Occipital lobe (tissue), 2 donors: ENCODE data around the gene GPX5. TPM values are rescaled to one million over a fixed set of nuclear protein-coding genes. Genes with fewer than 3 reads are reported as not detected.
"Not testable (repeated sequence)": the region's sequence is repeated elsewhere in the genome, so short reads cannot be mapped to it uniquely, and the experiment has no call there.

Experiments
- DNase-seq: peaks from one replicate; lab custom pipeline; 2025; lab: John Stamatoyannopoulos, UW
- total RNA-seq: library from RNA; depleted of rRNA; stranded (reverse); fragments of >200 nt; gene quantifications from one replicate; pipeline ENCODE4 v1.2.3, GENCODE V29; 2014

Gene GPX5
- total RNA-seq, 1 donor from 2014 or later, result not detected

GRCh38 chr6:28512387-28512786 lies 13.3 kb upstream of the GPX5 start:
- DNase-seq, result not testable (repeated sequence)

DNA sequence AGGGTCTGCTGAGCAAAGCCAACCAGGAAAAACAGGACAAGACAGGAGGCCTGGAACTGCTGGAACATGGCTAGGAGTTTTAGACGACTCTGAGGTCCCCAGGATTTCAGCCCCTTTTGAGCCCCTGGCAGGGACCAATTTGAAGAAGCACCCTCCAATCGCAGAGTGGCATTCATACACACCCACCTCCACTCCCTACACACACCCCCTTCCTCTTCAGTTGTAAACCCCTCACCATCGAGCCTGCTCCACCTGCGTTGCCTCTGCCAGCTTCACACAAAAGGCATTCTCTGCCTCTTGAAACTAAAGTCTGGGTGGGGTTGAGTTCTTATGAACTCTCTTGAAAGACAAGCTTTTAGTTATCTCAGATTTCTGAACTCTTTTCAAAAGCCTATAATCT lies 10.0 kb upstream of the GPX5 start, which contains the start of gene GPX6:
TSS of gene GPX6 (minus strand) at position 118 of the 400 bp plus-strand sequence. CDS start at position 68, 50 bp downstream.
- DNase-seq, result no peak

GRCh38 chr6:28517964-28518363 lies 7.7 kb upstream of the GPX5 start:
- no peak for DNase-seq

DNA sequence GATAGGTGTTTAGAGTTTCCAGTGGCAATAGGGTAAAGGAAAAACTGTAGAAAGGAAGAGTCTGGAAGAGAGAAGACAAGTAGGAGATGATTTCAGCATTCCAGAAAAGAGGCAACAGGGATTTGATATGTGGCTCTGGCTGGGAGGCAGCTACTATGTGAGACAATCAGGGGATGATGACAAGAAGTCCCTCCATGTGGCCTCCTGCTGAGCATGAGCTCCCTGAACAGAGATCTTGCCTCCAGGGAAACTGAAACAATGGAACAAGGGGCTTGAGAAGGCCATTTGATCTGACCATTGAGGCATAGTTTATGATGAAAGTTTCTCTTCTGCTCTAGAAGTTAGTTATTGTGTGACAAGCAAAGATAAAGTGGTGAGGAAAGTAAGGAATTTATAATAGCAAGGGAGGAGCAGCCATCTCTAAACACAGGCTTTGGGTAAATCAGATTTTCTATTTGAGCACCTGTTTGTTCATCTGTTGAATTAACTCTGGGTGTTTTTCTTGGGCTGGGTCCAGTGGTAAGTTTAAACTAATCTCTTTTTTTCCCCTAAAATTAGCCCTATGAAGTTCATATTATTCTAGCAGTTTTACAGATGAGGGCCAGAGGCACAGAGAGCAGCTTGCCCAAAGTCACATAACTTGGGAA lies 3.0 kb upstream of the GPX5 start:
- no peak for DNase-seq

DNA sequence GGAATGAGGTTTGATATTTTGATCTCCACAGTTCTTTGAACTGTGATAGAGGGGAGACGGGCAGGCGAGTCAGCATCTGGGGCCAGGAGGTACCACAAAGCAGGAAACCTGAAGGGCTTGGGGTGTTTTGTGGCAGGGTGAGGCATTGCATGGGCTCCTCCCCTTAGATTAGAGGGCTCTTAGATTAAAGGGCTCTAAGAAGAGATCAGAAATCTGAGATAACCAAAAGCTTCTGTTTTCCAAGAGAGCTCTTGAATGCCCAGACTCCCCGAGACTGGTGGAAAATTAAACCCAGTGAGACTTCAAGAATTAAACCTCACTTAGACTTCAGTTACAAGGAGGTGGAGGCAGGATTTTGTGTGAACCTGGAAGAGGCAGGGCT lies 2.4 kb upstream of the GPX5 start:
- DNase-seq, result no peak

DNA sequence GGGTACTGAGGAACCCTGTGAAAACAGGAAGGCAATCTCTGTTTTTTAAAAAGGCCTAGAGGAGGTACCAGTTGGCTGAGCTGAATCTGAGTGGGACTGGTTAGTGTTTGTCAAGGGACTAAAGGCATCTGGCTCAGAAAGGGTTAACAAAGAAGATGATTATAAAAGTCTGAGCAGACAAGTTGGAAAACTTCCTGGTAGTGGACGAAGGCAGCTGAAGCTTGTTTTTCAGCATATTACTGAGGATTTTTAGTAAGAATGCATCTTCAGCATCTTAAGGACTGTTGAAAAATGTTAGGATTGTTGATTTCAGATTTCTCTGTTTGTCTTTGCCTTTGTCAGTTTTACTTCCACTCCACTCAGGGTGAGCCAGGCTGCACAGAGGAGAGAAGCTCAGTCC lies 5.1 kb downstream of the GPX5 start:
- no peak for DNase-seq

GRCh38 chr6:28531479-28532128 lies 5.9 kb downstream of the GPX5 start:
- DNase-seq, result no peak

DNA sequence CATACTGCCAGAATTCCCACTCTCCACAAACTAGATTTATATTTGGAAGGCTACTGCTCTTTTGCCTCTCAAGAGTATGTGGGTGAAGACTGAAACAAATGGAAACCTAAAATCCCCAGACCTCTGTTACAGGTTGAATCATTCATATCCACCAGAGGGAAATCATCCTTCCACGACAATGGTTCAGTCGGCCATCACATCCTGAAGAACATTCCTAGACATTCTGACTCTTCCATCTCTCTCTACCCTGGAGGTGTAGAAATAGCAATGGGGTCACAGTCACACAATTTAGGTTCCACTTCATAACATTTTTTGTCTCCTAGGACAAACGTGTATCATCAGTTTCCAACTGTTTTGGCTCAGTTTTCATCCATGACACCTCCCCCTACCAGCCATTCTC lies 8.6 kb downstream of the GPX5 start:
- DNase-seq, result no peak

DNA sequence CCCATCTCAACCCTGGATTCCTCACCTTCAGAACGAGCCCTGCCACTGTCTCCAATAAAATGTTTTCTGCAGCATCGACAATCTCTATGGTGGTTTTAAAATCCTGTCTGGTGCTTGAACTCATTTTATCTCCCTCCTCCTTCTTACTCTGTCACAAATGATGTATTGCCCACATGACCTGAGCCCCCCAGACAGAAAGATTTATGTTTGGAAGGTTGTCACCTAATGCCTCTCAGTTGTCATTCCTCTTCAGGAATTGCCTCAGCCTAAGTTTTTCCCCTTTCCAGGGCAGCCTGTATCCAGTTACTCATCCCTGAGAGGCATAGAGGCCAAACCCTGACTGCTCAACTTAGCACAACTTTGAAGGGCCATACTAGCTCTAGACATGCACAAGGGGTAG lies 9.2 kb downstream of the GPX5 start:
- no peak for DNase-seq

- no peak for DNase-seq
These were observed 11.4 kb downstream of the GPX5 start for GRCh38 chr6:28537065-28537464.

DNA sequence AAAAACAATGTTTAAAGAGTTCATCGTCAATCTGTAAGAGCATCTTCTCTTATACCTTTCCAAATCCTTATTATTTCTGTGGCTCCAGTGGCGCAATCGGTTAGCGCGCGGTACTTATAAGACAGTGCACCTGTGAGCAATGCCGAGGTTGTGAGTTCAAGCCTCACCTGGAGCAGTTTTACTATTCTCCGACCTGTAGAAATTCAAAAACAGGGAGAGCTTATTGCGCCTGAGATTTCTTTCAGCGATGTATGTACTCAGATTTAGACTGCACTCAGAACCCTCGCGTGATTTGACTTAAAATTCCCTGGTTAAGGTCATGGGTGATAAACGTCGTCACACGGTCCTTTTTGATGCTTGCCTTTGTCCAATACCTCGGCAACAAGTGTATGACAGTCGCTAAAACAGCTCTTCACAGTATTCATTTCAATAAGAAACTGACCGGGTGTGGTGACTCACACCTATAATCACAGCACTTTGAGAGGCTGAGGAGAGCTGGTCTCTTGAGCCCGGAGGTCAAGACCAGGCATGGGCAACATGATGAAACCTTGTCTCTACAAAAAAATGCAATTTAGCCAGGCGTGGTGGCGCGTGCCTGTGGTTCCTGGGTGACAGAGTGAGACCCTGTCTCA lies 11.9 kb downstream of the GPX5 start:
- DNase-seq, result no peak

GRCh38 chr6:28541996-28542395 lies 16.3 kb downstream of the GPX5 start:
- DNase-seq, result no peak

DNA sequence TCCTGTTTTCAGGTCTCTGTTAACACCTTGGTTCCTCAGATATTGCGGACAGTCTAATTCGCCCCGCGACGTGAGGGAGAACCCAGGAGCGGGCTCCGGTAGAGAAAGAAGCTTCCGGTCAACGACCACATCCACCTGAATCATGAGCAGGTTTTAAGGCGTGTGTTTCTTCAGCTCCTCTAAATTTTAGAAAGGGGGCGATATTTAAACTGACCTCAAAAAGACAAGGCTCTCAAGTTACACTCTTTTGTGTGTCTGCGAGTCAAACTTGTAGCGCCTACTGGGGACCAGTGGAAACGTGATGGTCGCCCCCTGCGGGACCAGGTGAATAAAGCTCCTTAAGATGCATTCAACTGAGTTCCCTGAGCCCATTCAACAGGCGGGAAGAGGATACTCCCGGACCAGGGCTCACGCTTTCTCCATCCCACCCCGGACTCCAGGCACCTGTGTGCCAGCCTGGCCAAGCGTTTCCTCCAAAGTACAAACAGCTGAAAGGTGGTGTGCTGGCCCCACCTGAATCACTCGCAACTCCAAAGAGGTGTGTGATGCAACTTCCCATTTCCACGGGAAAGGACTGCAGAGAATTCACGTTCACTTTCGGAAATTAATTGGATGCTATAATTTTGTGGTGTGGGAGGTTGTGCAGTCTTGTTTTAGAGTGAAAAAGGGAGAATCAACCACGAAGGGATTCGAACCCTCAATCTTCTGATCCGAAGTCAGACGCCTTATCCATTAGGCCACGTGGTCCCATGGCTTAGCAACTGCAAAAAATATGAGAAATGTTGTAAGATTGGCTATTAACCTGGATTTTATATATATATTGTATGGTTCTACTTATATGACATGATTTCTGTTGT lies 17.0 kb downstream of the GPX5 start:
- DNase-seq, result no peak

GRCh38 chr6:28543651-28544610 lies 18.2 kb downstream of the GPX5 start:
- DNase-seq, result no peak

GRCh38 chr6:28545955-28546354 lies 20.3 kb downstream of the GPX5 start:
- no peak for DNase-seq

DNA sequence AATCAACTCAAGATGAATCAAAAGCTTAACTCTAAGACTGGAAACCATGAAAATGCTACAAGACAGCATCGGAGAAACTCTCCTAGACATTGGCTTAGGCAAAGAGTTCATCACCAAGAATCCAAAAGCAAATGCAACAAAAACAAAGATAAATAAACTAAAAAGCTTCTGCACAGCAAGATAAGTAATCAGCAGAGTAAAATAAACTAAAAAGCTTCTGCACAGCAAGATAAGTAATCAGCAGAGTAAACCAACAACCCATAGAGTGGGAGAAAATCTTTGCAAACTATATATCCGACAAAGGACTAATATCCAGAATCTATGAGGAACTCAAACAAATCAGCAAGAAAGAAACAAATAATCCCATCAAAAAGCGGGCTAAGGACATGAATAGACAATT lies 21.3 kb downstream of the GPX5 start:
- DNase-seq, result not testable (repeated sequence)

GRCh38 chr6:28551891-28552666 lies 26.4 kb downstream of the GPX5 start:
- no peak for DNase-seq

GRCh38 chr6:28553384-28553985 lies 27.8 kb downstream of the GPX5 start:
- no peak for DNase-seq
